Adrenal gland (tissue), 12 donors: ENCODE data around the gene MS4A3. TPM values are rescaled to one million over a fixed set of nuclear protein-coding genes. Genes with fewer than 3 reads are reported as not detected.
"Not testable (repeated sequence)": the region's sequence is repeated elsewhere in the genome, so short reads cannot be mapped to it uniquely, and the experiment has no call there.

Experiments used
- DNase-seq, 7 donors: peaks; one replicate each; pipeline ENCODE4 v3.0.0-alpha.2; 2019 to 2020
- H3K27ac ChIP-seq, 5 donors: fragments of 200-600 bp; sonication (generic) in 4 of 5; 1 replicate in 3 of 5; 2 replicates in 2 of 5; pipeline versions ENCODE4 v1.5.1 to v1.8.0; 2016 to 2020; ENCODE audit warnings: mild to moderate bottlenecking in 1 of 5
- H3K27me3 ChIP-seq: fragments of 200-600 bp; 2 replicates; pipeline ENCODE4 v1.8.0; 2021
- H3K36me3 ChIP-seq, 2 donors: fragments of 200-600 bp; replicated peaks in 1 of 2; 1 replicate in 1 of 2; 2 replicates in 1 of 2; pipeline versions ENCODE4 v1.5.1 to v1.8.0; 2018 to 2022
- H3K4me1 ChIP-seq, 2 donors: fragments of 200-600 bp; replicated peaks in 1 of 2; 1 replicate in 1 of 2; 2 replicates in 1 of 2; pipeline versions ENCODE4 v1.5.1 to v1.8.0; 2018 to 2021
- H3K4me3 ChIP-seq, 4 donors: fragments of 200-600 bp; sonication (generic) in 3 of 4; one replicate each; pipeline ENCODE4 v1.5.1; 2016 to 2018
- H3K9me3 ChIP-seq, 3 donors: fragments of 200-600 bp; sonication (generic) in 1 of 3; replicated peaks in 1 of 3; 1 replicate in 2 of 3; 2 replicates in 1 of 3; pipeline versions ENCODE4 v1.5.1 to v1.8.0; 2016 to 2021
- POLR2A ChIP-seq, 2 donors: fragments of 450-650 bp; IDR thresholded peaks; one replicate each; pipeline ENCODE4 v1.6.1; 2017; ENCODE audit warnings: antibody characterized with exemption in 2 of 2, mild to moderate bottlenecking in 2 of 2, moderate library complexity in 1 of 2
- WGBS, 4 donors: extraction: QIAGEN DNeasy Blood & Tissue Kit in 2 of 4; methylation state at CpG; one replicate each; pipeline versions ENCODE4 v1.1.5 to v1.1.7; 2013 to 2017; 5-methylcytosine and 5-hydroxymethylcytosine counted together
- intact Hi-C, 2 donors: fragments of 100-400 bp; cut with DNase I; formaldehyde crosslinking; loops; one replicate each; pipeline versions ENCODE4 v1.14.1 to v1.15.0; 2022 to 2023
- polyA plus RNA-seq, 3 donors: library from polyadenylated mRNA; stranded (reverse); fragments of 200-250 nt in 2 of 3; fragments of 350-450 nt in 1 of 3; fragmentation: Illumina TruSeq in 1 of 3; extraction: RNeasy Lipid Tissue Mini Kit (QIAGEN cat#74804) in 1 of 3; gene quantifications; one replicate each; pipeline ENCODE4 v1.2.3, GENCODE V29; 2013 to 2014
- total RNA-seq, 9 donors: library from RNA; depleted of rRNA in 4 of 9; stranded (reverse); fragments of >200 nt in 4 of 9; fragments of 120-200 nt in 1 of 9; fragmentation: NEBNext Ultra II Directional in 1 of 9; extraction: Animal tissue kit (Norgen Biotek cat#: 25700) in 1 of 9; gene quantifications; one replicate each; pipeline versions ENCODE4 v1.1.0 to v1.2.4, GENCODE V29; 2013 to 2023
- TF ChIP-seq, protein P1 (sequence below), 6 experiments: fragments of 450-650 bp in 4 of 6; fragments of 200-600 bp in 2 of 6; sonication (generic) in 1 of 6; IDR thresholded peaks; 1 replicate in 5 of 6; 2 replicates in 1 of 6; pipeline versions ENCODE4 v1.5.1 to v1.8.0; 2016 to 2021; ENCODE audit warnings: antibody characterized with exemption in 6 of 6, mild to moderate bottlenecking in 2 of 6, moderate library complexity in 1 of 6
- donor health status: healthy with polysubstance abuse.
- donor health status: Bipolar disorder and iron deficiency.
- donor health status: DM: yes; HTN: yes; CAD: no.
- donor health status: DM: no; HTN: no; CAD: no.
- donor health status: DM: no; HTN: no; CAD: no.
- donor health status: DM: yes; HTN: yes; CAD: no.

Gene MS4A3
- total and polyA plus RNA-seq, 12 donors = 0.22 TPM; not detected in 11

DNA sequence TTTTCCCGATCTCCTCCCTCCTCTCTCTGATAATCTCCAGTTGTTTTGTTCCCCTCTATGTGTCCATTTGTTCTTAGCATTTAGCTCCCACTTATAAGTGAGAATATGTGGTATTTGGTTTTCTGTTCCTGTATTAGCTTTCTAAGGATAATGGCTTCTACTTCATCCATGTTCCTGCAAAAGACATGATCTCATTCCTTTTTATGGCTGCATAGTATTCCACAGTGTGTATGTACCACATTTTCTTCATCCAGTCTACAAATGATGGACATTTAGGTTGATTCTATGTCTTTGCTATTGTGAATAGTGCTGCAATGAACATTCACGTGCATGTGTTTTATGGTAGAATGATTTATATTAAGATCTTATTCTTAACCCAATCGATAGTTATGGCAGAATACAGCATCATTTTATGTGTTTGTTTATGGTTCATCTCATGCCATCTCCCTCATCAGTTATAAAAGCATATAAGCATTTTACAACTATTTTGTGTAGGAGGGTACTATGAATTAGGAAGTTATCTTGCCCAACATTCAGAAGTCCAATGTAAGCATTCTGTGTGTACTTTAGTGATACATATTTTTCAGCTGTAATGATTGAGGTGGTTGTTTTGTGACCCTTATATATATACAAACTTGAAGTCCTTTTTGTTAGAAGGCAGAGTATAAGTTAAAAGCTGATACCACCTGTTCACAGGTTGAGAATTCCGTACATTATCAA lies 3.2 kb downstream of the MS4A3 start:
- Histone ChIP-seq H3K36me3 (no peaks in the 10 kb centered on the region), H3K9me3 (no peaks in the 10 kb centered on the region), H3K4me3 (no peak overlapping the region), H3K27ac (no peak overlapping the region), H3K27me3 (no peaks in the 10 kb centered on the region), H3K4me1 (no peaks in the 10 kb centered on the region)
- intact Hi-C loops = no loop called here
- TF ChIP-seq, protein P1, sequence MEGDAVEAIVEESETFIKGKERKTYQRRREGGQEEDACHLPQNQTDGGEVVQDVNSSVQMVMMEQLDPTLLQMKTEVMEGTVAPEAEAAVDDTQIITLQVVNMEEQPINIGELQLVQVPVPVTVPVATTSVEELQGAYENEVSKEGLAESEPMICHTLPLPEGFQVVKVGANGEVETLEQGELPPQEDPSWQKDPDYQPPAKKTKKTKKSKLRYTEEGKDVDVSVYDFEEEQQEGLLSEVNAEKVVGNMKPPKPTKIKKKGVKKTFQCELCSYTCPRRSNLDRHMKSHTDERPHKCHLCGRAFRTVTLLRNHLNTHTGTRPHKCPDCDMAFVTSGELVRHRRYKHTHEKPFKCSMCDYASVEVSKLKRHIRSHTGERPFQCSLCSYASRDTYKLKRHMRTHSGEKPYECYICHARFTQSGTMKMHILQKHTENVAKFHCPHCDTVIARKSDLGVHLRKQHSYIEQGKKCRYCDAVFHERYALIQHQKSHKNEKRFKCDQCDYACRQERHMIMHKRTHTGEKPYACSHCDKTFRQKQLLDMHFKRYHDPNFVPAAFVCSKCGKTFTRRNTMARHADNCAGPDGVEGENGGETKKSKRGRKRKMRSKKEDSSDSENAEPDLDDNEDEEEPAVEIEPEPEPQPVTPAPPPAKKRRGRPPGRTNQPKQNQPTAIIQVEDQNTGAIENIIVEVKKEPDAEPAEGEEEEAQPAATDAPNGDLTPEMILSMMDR (IDR thresholded peaks at IDR 0.05) = no peak
- TF ChIP-seq POLR2A (IDR thresholded peaks at IDR 0.05) = no peak
- 77 to 85% (median 81%) methylated on average over 4 of the region's 4 CpGs for WGBS, 4 donors
- DNase-seq = no peak

DNA sequence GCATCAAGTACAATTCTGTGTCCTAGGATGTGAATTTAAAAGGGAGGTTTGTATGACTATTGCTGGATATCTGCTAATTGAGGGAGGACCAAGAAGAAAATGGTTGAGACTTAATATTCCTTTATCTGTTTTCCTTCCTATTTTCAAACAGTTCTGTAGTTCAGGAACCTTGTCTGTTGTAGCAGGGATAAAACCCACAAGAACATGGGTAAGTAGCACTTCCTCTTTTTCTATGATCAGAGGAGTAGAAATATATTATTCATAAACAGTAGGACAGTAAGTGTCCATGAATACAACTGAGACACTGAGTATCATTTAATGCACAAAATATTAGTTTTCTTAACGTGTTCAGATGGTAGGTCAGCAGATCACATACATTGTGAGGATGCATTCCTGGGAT lies 7.6 kb downstream of the MS4A3 start:
- no peak for DNase-seq
- TF ChIP-seq POLR2A (IDR thresholded peaks at IDR 0.05) = no peak
- TF ChIP-seq, protein P1 (IDR thresholded peaks at IDR 0.05) = no peak
- 41 to 80% (median 61%) methylated on average over 1 of the region's 1 CpG for WGBS, 4 donors

DNA sequence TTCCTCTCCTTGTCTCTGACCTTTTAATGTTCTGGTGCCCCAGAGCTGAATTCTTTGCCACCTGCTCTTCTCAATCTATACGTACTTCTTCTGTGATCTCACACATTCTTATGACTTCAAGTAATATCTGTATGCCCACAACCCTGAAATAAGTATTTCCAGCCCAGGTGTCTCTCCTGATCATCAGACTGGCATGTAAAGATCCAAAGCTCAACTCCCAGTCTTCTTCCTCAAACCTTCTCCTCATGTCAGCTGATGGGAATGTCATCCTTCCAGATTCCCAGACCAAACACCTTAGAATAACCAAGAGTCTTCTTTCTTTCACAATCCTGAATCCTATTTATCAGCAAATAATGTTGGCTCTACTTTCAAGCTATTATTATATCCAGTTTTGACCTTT lies 9.3 kb downstream of the MS4A3 start:
- DNase-seq = no peak
- Histone ChIP-seq H3K36me3 (no peaks in the 10 kb centered on the region), H3K27ac (no peak overlapping the region), H3K4me3 (no peak overlapping the region), H3K9me3 (no peaks in the 10 kb centered on the region), H3K27me3 (no peaks in the 10 kb centered on the region), H3K4me1 (no peaks in the 10 kb centered on the region)
- TF ChIP-seq, protein P1 (IDR thresholded peaks at IDR 0.05) = no peak
- no peak for TF ChIP-seq POLR2A (IDR thresholded peaks at IDR 0.05)
- intact Hi-C loops = no loop called here
- 74 to 80% (median 77%) methylated on average over 1 of the region's 1 CpG for WGBS, 4 donors

More for the DNA sequence above, 7.6 kb downstream of the MS4A3 start:
- H3K4me1 ChIP-seq = no peaks in the 10 kb centered on the region
- no peaks in the 10 kb centered on the region for H3K27me3 ChIP-seq
- no peaks in the 10 kb centered on the region for H3K36me3 ChIP-seq
- intact Hi-C loops = no loop called here
- H3K9me3 ChIP-seq = no peaks in the 10 kb centered on the region
- H3K4me3 ChIP-seq = no peak overlapping the region
- H3K27ac ChIP-seq = no peak overlapping the region

DNA sequence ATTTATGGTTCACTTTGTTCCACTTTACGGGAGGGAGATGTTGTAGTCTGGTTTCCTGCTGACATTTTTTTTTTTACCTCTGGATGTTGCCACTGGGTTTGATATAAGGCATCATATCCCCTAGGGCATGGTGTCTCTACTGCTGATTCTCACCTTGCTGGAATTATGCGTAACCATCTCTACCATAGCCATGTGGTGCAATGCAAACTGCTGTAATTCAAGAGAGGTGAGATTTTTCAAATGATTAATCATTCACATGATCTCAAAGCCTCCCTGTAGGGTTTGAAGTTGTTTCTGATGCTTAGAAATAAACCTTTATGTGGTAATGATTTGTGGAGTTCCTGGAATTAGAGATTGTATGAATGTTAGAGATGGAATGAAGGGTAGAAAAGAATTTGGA lies 13.0 kb downstream of the MS4A3 start:
- no peak overlapping the region for H3K27ac ChIP-seq
- intact Hi-C loops = no loop called here
- H3K4me3 ChIP-seq = no peak overlapping the region
- H3K4me1 ChIP-seq = no peaks in the 10 kb centered on the region
- TF ChIP-seq POLR2A (IDR thresholded peaks at IDR 0.05) = no peak
- 58 to 66% (median 60%) methylated on average over 2 of the region's 2 CpGs for WGBS, 4 donors
- no peaks in the 10 kb centered on the region for H3K27me3 ChIP-seq
- H3K9me3 ChIP-seq = no peaks in the 10 kb centered on the region
- H3K36me3 ChIP-seq = no peaks in the 10 kb centered on the region
- DNase-seq = no peak

DNA sequence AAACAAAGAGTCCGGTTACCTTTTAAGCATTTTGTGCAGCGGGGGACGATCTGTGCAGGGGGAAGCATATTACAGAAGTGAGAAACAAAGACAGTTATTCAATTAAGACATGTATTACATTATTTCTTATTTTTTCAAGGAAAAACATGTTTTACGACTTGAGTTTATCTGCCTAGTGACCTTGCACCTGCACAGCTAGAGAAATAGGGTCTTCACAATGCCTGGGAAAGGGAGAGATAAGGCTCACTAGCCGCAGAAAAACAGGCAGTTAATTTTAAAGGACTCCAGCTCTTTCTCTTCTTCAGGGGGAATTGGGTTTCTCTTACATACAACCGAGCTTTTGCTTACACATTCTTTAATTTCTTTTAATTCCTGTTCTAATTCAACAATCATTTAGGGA lies 15.2 kb downstream of the MS4A3 start:
- H3K4me1 ChIP-seq, DNase-seq, H3K9me3 ChIP-seq, H3K27me3 ChIP-seq, H3K27ac ChIP-seq, H3K36me3 ChIP-seq, H3K4me3 ChIP-seq, intact Hi-C loops: not testable (repeated sequence)
- WGBS, 4 donors = 55 to 62% (median 56%) methylated on average over 6 of the region's 6 CpGs
